ENCODE results near the gene SYNJ1. TPM values are rescaled to one million over a fixed set of nuclear protein-coding genes. Genes with fewer than 3 reads are reported as not detected.

The SYNJ1 gene
- total and polyA plus RNA-seq, 2 donors from 2014 or later, result 6.6 to 24.3 TPM

DNA sequence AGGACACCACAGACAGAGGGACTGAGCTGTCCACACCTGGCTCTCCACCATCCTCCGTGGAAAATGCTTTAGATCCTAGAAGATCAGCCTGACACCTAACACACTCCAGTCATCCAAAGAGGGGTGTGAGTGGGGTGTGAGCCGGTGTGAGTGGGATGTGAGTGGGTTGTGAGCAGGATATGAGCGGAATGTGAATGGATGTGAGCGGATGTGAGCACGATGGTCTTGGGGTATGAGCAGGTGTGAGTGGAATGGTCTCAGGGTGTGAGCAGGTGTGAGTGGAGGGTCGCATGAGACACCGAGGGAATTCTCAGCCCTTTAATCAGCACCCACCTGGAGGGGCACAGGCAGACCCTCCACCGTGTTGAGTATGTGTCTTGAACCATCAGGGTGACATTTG lies 143.3 kb downstream of the SYNJ1 start:
- TF ChIP-seq, protein P1, sequence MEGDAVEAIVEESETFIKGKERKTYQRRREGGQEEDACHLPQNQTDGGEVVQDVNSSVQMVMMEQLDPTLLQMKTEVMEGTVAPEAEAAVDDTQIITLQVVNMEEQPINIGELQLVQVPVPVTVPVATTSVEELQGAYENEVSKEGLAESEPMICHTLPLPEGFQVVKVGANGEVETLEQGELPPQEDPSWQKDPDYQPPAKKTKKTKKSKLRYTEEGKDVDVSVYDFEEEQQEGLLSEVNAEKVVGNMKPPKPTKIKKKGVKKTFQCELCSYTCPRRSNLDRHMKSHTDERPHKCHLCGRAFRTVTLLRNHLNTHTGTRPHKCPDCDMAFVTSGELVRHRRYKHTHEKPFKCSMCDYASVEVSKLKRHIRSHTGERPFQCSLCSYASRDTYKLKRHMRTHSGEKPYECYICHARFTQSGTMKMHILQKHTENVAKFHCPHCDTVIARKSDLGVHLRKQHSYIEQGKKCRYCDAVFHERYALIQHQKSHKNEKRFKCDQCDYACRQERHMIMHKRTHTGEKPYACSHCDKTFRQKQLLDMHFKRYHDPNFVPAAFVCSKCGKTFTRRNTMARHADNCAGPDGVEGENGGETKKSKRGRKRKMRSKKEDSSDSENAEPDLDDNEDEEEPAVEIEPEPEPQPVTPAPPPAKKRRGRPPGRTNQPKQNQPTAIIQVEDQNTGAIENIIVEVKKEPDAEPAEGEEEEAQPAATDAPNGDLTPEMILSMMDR (IDR thresholded peaks at IDR 0.05; ENCODE audit: borderline replicate concordance, extremely low read depth, insufficient read depth), result no peak
- Histone ChIP-seq H3K27ac (ENCODE audit: low read depth in 2 of 2, low read length in 2 of 2) (no peak overlapping the region), H3K36me3 (ENCODE audit: control insufficient read depth in 2 of 3, insufficient read depth in 3 of 3, low read length in 3 of 3) (no peaks in the 10 kb centered on the region), H3K27me3 (ENCODE audit: control insufficient read depth, insufficient read depth, low read length) (no peaks in the 10 kb centered on the region), H3K9ac (ENCODE audit: low read length in 3 of 3) (no peak overlapping the region), H3K9me3 (ENCODE audit: control insufficient read depth in 2 of 3, insufficient read depth in 1 of 3, low read length in 3 of 3) (no peaks in the 10 kb centered on the region), H3K4me3 (ENCODE audit: low read length in 3 of 3) (no peak overlapping the region), H3K4me1 (ENCODE audit: control insufficient read depth in 2 of 3, insufficient read depth in 2 of 3, low read depth in 1 of 3, low read length in 3 of 3) (no peaks in the 10 kb centered on the region)
- intact Hi-C loops (cut with DNase I), result no loop called here
- DNase-seq (no peak), FAIRE-seq (no peak)

DNA sequence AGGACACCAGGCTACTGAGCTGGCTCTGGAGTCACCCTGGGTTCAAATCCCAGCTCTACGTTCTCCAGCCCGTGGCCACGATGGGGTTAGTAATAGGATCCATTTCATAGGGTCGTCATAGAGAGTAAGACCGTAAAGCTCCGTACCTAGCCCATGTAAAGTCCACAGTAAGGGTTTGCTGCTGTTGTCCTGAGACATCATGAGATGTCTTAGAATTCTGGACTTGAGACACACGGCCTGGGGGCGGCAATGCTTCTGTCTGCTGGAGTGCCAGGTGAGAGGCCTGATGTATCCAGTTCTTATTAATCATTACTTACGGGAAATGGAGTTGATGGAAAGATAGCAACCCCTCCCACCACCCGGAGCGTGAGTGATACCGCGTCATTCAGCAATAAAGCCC lies 146.1 kb downstream of the SYNJ1 start:
- Histone ChIP-seq H3K4me3 (ENCODE audit: low read length in 3 of 3) (no peak overlapping the region), H3K9me3 (ENCODE audit: control insufficient read depth in 2 of 3, insufficient read depth in 1 of 3, low read length in 3 of 3) (no peaks in the 10 kb centered on the region), H3K4me1 (ENCODE audit: control insufficient read depth in 2 of 3, insufficient read depth in 2 of 3, low read depth in 1 of 3, low read length in 3 of 3) (no peaks in the 10 kb centered on the region), H3K9ac (ENCODE audit: low read length in 3 of 3) (no peak overlapping the region), H3K27me3 (ENCODE audit: control insufficient read depth, insufficient read depth, low read length) (no peaks in the 10 kb centered on the region), H3K27ac (ENCODE audit: low read depth in 2 of 2, low read length in 2 of 2) (no peak overlapping the region), H3K36me3 (ENCODE audit: control insufficient read depth in 2 of 3, insufficient read depth in 3 of 3, low read length in 3 of 3) (peaks cover 0 to 2% (median 0%) of the 10 kb centered on the region in 3 donors)
- TF ChIP-seq, protein P1 (IDR thresholded peaks at IDR 0.05; ENCODE audit: borderline replicate concordance, extremely low read depth, insufficient read depth), result no peak
- intact Hi-C loops (cut with DNase I), result no loop called here
- DNase-seq, result no peak
- no peak for FAIRE-seq

DNA sequence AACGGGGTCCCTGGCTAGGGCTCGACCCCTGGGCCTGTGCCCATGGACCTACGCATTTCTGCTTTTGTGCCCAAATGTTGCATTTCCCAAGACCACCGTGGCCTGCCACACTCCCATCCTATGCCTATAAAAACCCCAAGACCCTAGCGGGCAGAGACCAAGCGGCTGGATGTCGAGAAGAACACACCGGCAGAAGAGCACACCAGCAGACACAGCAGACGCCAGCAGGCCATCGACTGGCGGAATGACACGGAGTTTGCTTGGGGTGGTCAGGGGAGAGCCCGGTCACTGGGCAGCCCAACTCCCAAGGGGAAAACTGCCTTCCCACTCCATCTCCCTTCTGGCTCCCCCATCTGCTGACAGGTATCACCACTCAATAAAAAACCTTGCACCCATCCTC lies 146.9 kb downstream of the SYNJ1 start:
- no peaks in the 10 kb centered on the region for H3K4me1 ChIP-seq (ENCODE audit: control insufficient read depth in 2 of 3, insufficient read depth in 2 of 3, low read depth in 1 of 3, low read length in 3 of 3)
- FAIRE-seq (no peak), DNase-seq (no peak)
- TF ChIP-seq, protein P1 (IDR thresholded peaks at IDR 0.05; ENCODE audit: borderline replicate concordance, extremely low read depth, insufficient read depth), result no peak
- H3K27ac ChIP-seq (ENCODE audit: low read depth in 2 of 2, low read length in 2 of 2), result no peak overlapping the region
- no peaks in the 10 kb centered on the region for H3K27me3 ChIP-seq (ENCODE audit: control insufficient read depth, insufficient read depth, low read length)
- intact Hi-C loops (cut with DNase I), result no loop called here
- H3K9ac ChIP-seq (ENCODE audit: low read length in 3 of 3), result no peak overlapping the region
- H3K9me3 ChIP-seq (ENCODE audit: control insufficient read depth in 2 of 3, insufficient read depth in 1 of 3, low read length in 3 of 3), result no peaks in the 10 kb centered on the region
- H3K36me3 ChIP-seq (ENCODE audit: control insufficient read depth in 2 of 3, insufficient read depth in 3 of 3, low read length in 3 of 3), result peaks cover 0 to 2% (median 0%) of the 10 kb centered on the region in 3 donors
- H3K4me3 ChIP-seq (ENCODE audit: low read length in 3 of 3), result no peak overlapping the region

Other genes with a start within 250 kb of the SYNJ1 start
- gene TCP10L, start 142.5 kb downstream of the SYNJ1 start, total RNA-seq, result 2.2 TPM
- gene TCP10L, start 142.5 kb downstream of the SYNJ1 start, polyA plus RNA-seq (ENCODE audit: insufficient read depth, low read depth, low replicate concordance), result 5.2 TPM
- 46.9 TPM for gene CFAP298, start 115.6 kb downstream of the SYNJ1 start, total RNA-seq
- 43.8 TPM for gene CFAP298, start 115.6 kb downstream of the SYNJ1 start, polyA plus RNA-seq (ENCODE audit: insufficient read depth, low read depth, low replicate concordance)
- gene PAXBP1, start 43.7 kb upstream of the SYNJ1 start, total RNA-seq, result 36.9 TPM
- 12.2 TPM for gene PAXBP1, start 43.7 kb upstream of the SYNJ1 start, polyA plus RNA-seq (ENCODE audit: insufficient read depth, low read depth, low replicate concordance)

All from kidney (tissue), 14 donors.